PC-9 (cell line): ENCODE data around the gene IQSEC1. TPM values are rescaled to one million over a fixed set of nuclear protein-coding genes. Genes with fewer than 3 reads are reported as not detected.

Experiments
- BruUV-seq: library from RNA; stranded (reverse); fragments of 400-500 nt; replicated peaks from 2 replicates; lab custom pipeline; 2021; lab: Mats Ljungman, UMichigan
- CTCF ChIA-PET: fragments of 300-600 bp; sonication (Branson Sonifier 250); formaldehyde crosslinking; loops from one replicate; lab custom pipeline; 2022; ENCODE audit warnings: antibody characterized with exemption; lab: Charles Lee
- POLR2A ChIA-PET: fragments of 300-600 bp; sonication (Branson Sonifier 250); formaldehyde crosslinking; loops from one replicate; lab custom pipeline; 2022; ENCODE audit warnings: antibody characterized with exemption; ENCODE audit not compliant: unreplicated experiment; lab: Charles Lee
- DNase-seq, 2 experiments: peaks; one replicate each; pipeline versions ENCODE4 v3.0.0 to v3.0.0-alpha.2; 2015 to 2022; ENCODE audit warnings: mixed read lengths in 1 of 2
- H2AFZ ChIP-seq: fragments of 200-600 bp; sonication (generic); 2 replicates; pipeline ENCODE4 v1.8.1; 2017; ENCODE audit warnings: antibody characterized with exemption
- H3F3A ChIP-seq: fragments of 200-600 bp; sonication (generic); 2 replicates; pipeline ENCODE4 v1.8.1; 2017; ENCODE audit warnings: antibody characterized with exemption, mild to moderate bottlenecking, low read depth; ENCODE audit not compliant: insufficient read depth
- H3K27ac ChIP-seq: fragments of 200-600 bp; sonication (generic); 2 replicates; pipeline ENCODE4 v1.6.1; 2016; ENCODE audit warnings: mixed run types
- H3K27me3 ChIP-seq: fragments of 200-600 bp; sonication (generic); 2 replicates; pipeline ENCODE4 v1.6.1; 2016; ENCODE audit warnings: low read depth, mixed run types; ENCODE audit not compliant: insufficient read depth
- H3K36me3 ChIP-seq: fragments of 200-600 bp; sonication (generic); 2 replicates; pipeline ENCODE4 v1.6.1; 2016; ENCODE audit warnings: low read depth, mixed run types
- H3K4me1 ChIP-seq: fragments of 200-600 bp; sonication (generic); replicated peaks from 2 replicates; pipeline ENCODE4 v1.6.1; 2016; ENCODE audit warnings: mixed run types; ENCODE audit not compliant: insufficient read depth
- H3K4me2 ChIP-seq: fragments of 200-600 bp; sonication (generic); 2 replicates; pipeline ENCODE4 v1.6.1; 2017; ENCODE audit warnings: mixed run types
- H3K4me3 ChIP-seq: fragments of 200-600 bp; sonication (generic); 2 replicates; pipeline ENCODE4 v1.6.1; 2016; ENCODE audit warnings: mixed run types
- H3K79me2 ChIP-seq: fragments of 200-600 bp; sonication (generic); 2 replicates; pipeline ENCODE4 v1.6.1; 2017; ENCODE audit warnings: low read depth, mixed run types
- H3K9me2 ChIP-seq: fragments of 200-600 bp; sonication (generic); 2 replicates; pipeline ENCODE4 v1.8.1; 2017; ENCODE audit warnings: mild to moderate bottlenecking; ENCODE audit not compliant: insufficient read depth
- H3K9me3 ChIP-seq: fragments of 200-600 bp; sonication (generic); 2 replicates; pipeline ENCODE4 v1.8.1; 2016; ENCODE audit warnings: low read depth; ENCODE audit not compliant: insufficient read depth
- H4K20me1 ChIP-seq: fragments of 200-600 bp; sonication (generic); 2 replicates; pipeline ENCODE4 v1.8.1; 2017; ENCODE audit not compliant: insufficient read depth
- CTCF ChIP-seq: fragments of 200-600 bp; sonication (generic); conservative IDR thresholded peaks from 2 replicates; pipeline ENCODE4 v1.6.1; 2017; ENCODE audit warnings: mixed run types, antibody characterized with exemption, mild to moderate bottlenecking, moderate library complexity
- EZH2 ChIP-seq: fragments of 200-600 bp; sonication (generic); IDR thresholded peaks from 2 replicates; pipeline ENCODE4 v1.8.0; 2017; ENCODE audit warnings: antibody characterized with exemption, low read depth
- intact Hi-C: fragments of 100-400 bp; cut with micrococcal nuclease; formaldehyde crosslinking; loops from one replicate; pipeline ENCODE4 v1.10.0; 2022; ENCODE audit not compliant: unreplicated experiment
- total RNA-seq: library from RNA; stranded (reverse); gene quantifications from 2 replicates; pipeline ENCODE4 v1.2.3, GENCODE V29; 2021

Gene IQSEC1
- total RNA-seq, 1 experiment from 2014 or later = 30.7 TPM

DNA sequence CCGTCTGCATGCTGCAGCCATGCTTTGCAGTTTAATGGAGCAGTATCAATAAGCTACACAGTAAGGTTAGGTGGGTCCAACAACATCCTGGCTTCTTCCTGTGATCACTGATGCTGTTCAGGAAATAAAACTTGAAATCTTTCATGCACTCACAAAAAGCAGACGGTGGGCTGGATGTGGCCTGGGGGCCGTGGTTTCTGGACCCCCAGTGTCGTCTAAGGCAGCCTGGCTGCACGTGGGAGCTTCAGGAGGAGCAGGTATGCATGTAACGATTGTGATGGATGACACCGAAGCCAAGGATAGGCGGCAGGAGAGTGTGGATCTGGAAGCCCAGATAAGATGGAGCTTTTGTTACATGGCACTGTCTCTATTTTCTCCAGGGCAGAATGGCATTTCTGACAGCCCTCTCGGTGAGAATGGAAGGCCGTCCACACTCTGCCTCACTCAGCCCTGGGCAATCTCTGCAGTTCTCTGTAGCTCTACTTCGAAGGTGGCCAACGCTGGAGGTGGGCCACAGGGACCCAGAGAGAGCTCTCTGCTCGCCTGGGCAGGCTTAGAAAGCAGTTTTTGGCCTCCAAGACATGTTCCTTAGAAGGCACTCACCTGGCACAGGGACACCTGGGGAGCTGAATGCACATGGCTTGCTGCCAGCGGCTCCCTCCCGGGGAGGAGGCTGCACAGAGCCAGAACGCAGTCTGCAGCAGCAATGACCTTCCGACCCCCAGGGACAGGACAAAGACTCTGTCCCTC, 46.4 kb upstream of the IQSEC1 start:
- Histone ChIP-seq H3K79me2 (no peaks in the 10 kb centered on the region), H3K27me3 (no peaks in the 10 kb centered on the region), H3K4me3 (no peak overlapping the region), H3K9me3 (no peaks in the 10 kb centered on the region), H4K20me1 (no peaks in the 10 kb centered on the region), H2AFZ (no peak overlapping the region), H3K9me2 (no peaks in the 10 kb centered on the region), H3K4me1 (no peaks in the 10 kb centered on the region; the same call in 1 of the 2 replicates), H3F3A (0 out of 2 replicates have a peak, but pooled peaks cover 3% of the 10 kb centered on the region), H3K27ac (no peak overlapping the region), H3K4me2 (no peak overlapping the region), H3K36me3 (no peaks in the 10 kb centered on the region)
- no peak for DNase-seq
- BruUV-seq = no TSS peak
- TF ChIP-seq EZH2 (no peak), CTCF (no peak)
- ChIA-PET POLR2A (no interaction called here), CTCF (no interaction called here)
- intact Hi-C loops = no loop called here

DNA sequence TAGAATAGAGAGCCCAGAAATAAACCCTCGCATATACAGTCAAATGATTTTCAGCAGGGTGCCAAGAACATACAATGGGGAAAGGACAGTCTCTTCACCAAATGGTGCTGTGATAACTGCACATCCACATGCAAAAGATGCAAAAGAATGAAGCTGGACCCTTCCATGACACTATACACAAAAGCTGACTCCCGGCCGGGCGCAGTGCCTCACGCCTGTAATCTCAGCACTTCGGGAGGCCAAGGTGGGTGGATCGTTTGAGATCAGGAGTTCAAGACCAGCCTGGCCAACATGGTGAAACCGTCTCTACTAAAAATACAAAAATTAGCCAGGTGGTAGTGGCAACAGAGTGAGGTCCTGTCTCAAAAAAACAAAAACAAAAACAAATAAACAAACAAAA, 43.2 kb upstream of the IQSEC1 start:
- Histone ChIP-seq H3K4me2 (no peak overlapping the region), H3K79me2 (no peaks in the 10 kb centered on the region), H3K4me1 (peaks cover 29% of the 10 kb centered on the region), H3K9me3 (no peaks in the 10 kb centered on the region), H3K27ac (no peak overlapping the region), H4K20me1 (no peaks in the 10 kb centered on the region), H3K27me3 (no peaks in the 10 kb centered on the region), H2AFZ (no peak overlapping the region), H3F3A (peaks cover 30% of the 10 kb centered on the region), H3K36me3 (no peaks in the 10 kb centered on the region), H3K4me3 (no peak overlapping the region), H3K9me2 (no peaks in the 10 kb centered on the region)
- CTCF ChIA-PET = no interaction called here
- TF ChIP-seq CTCF (no peak), EZH2 (no peak)
- POLR2A ChIA-PET = no interaction called here
- no TSS peak for BruUV-seq
- intact Hi-C loops = no loop called here
- no peak for DNase-seq

- intact Hi-C loops = no loop called here
- Histone ChIP-seq H3K79me2 (no peaks in the 10 kb centered on the region), H3K36me3 (no peaks in the 10 kb centered on the region), H3K9me3 (no peaks in the 10 kb centered on the region), H3K4me1 (peaks cover 33% of the 10 kb centered on the region), H3K4me3 (no peak overlapping the region), H3K27ac (no peak overlapping the region), H3K9me2 (no peaks in the 10 kb centered on the region), H3K4me2 (no peak overlapping the region), H3K27me3 (no peaks in the 10 kb centered on the region), H4K20me1 (no peaks in the 10 kb centered on the region), H2AFZ (no peak overlapping the region), H3F3A (peaks cover 34% of the 10 kb centered on the region)
- ChIA-PET POLR2A (no interaction called here), CTCF (no interaction called here)
- DNase-seq = no peak
- TF ChIP-seq CTCF = no peak
- no peak for TF ChIP-seq EZH2
- BruUV-seq = no TSS peak
Observed at GRCh38 chr3:13115991-13116390, 42.8 kb upstream of the IQSEC1 start.
